HepG2 (cell line): ENCODE measurements around the gene BRAF. TPM values are rescaled to one million over a fixed set of nuclear protein-coding genes. Genes with fewer than 3 reads are reported as not detected.

ENCODE experiments used
- AHR ChIP-seq: IDR thresholded peaks from 2 replicates; pipeline ENCODE4 v1.6.1; 2018; ENCODE audit warnings: missing genetic modification reagents, missing compliant biosample characterization
- BCLAF1 ChIP-seq: fragments of 450-650 bp; IDR thresholded peaks from 2 replicates; pipeline ENCODE4 v1.6.1; 2017; ENCODE audit warnings: mild to moderate bottlenecking
- BHLHE40 ChIP-seq: IDR thresholded peaks from 2 replicates; pipeline ENCODE4 v1.6.1; 2011; ENCODE audit warnings: low read length, improper control_type of control experiment
- HINFP ChIP-seq: sonication (generic); formaldehyde crosslinking; IDR thresholded peaks from 2 replicates; pipeline ENCODE4 v1.4.0; 2020; ENCODE audit warnings: low read depth, mild to moderate bottlenecking, missing genetic modification reagents
- HOXA9 ChIP-seq: sonication (generic); formaldehyde crosslinking; IDR thresholded peaks from 2 replicates; pipeline ENCODE4 v1.8.1; 2022; ENCODE audit warnings: missing genetic modification reagents, mild to moderate bottlenecking, moderate library complexity, borderline replicate concordance
- LBX2 ChIP-seq: sonication (generic); formaldehyde crosslinking; IDR thresholded peaks from 2 replicates; pipeline ENCODE4 v1.5.0; 2020; ENCODE audit warnings: missing genetic modification reagents, mild to moderate bottlenecking, borderline replicate concordance
- LCORL ChIP-seq, 2 experiments: fragments of 450-650 bp in 1 of 2; sonication (generic) in 1 of 2; formaldehyde crosslinking in 1 of 2; IDR thresholded peaks; 2 replicates each; pipeline versions ENCODE4 v1.5.0 to v1.6.1; 2017 to 2020; ENCODE audit warnings: antibody characterized with exemption in 1 of 2, missing genetic modification reagents in 1 of 2
- MED13 ChIP-seq: sonication (generic); formaldehyde crosslinking; IDR thresholded peaks from 2 replicates; pipeline ENCODE4 v1.5.0; 2020; ENCODE audit warnings: missing genetic modification reagents
- MTA1 ChIP-seq: sonication (generic); formaldehyde crosslinking; IDR thresholded peaks from 2 replicates; pipeline ENCODE4 v1.4.0; 2020; ENCODE audit warnings: missing genetic modification reagents, mild to moderate bottlenecking, borderline replicate concordance
- MTF2 ChIP-seq: sonication (generic); formaldehyde crosslinking; IDR thresholded peaks from 2 replicates; pipeline ENCODE4 v1.5.0; 2020; ENCODE audit warnings: missing genetic modification reagents, borderline replicate concordance
- SKI ChIP-seq: fragments of 450-650 bp; IDR thresholded peaks from one replicate; pipeline ENCODE4 v1.6.1; 2018; ENCODE audit warnings: mild to moderate bottlenecking; ENCODE audit not compliant: partially characterized antibody
- SMYD3 ChIP-seq: sonication (generic); formaldehyde crosslinking; IDR thresholded peaks from 2 replicates; pipeline ENCODE4 v1.8.1; 2023; ENCODE audit warnings: mild to moderate bottlenecking, missing genetic modification reagents
- SRSF4 ChIP-seq: fragments of 200-400 bp; formaldehyde crosslinking; IDR thresholded peaks from one replicate; pipeline ENCODE4 v1.6.1; 2018; ENCODE audit warnings: mild to moderate bottlenecking, low read depth, low read length, moderate library complexity; ENCODE audit not compliant: poor library complexity, severe bottlenecking
- UBTF ChIP-seq: sonication (generic); formaldehyde crosslinking; IDR thresholded peaks from 2 replicates; pipeline ENCODE4 v1.4.0; 2020; ENCODE audit warnings: mild to moderate bottlenecking, missing genetic modification reagents
- ZBTB4 ChIP-seq: sonication (generic); formaldehyde crosslinking; IDR thresholded peaks from 2 replicates; pipeline ENCODE4 v1.4.0; 2020; ENCODE audit warnings: missing genetic modification reagents, mild to moderate bottlenecking, borderline replicate concordance
- ZNF101 ChIP-seq: sonication (generic); formaldehyde crosslinking; IDR thresholded peaks from 2 replicates; pipeline ENCODE4 v1.4.0; 2020; ENCODE audit warnings: mild to moderate bottlenecking, low read depth, missing genetic modification reagents, borderline replicate concordance
- ZNF121 ChIP-seq: sonication (generic); formaldehyde crosslinking; IDR thresholded peaks from 2 replicates; pipeline ENCODE4 v1.5.0; 2020; ENCODE audit warnings: mild to moderate bottlenecking, missing genetic modification reagents
- ZNF274 ChIP-seq: sonication (generic); formaldehyde crosslinking; IDR thresholded peaks from 2 replicates; pipeline ENCODE4 v1.5.1; 2020; ENCODE audit warnings: mild to moderate bottlenecking, missing genetic modification reagents
- ZNF644 ChIP-seq: IDR thresholded peaks from 2 replicates; pipeline ENCODE4 v1.6.1; 2016; ENCODE audit warnings: low read depth
- polyA plus RNA-seq, 8 experiments: library from polyadenylated mRNA; depleted of rRNA in 3 of 8; stranded (reverse) in 7 of 8; unstranded in 1 of 8; fragments of >200 nt; fragmentation: Illumina TruSeq in 4 of 8; extraction: Trizol in 4 of 8; gene quantifications; 2 replicates each; pipeline versions ENCODE4 v1.2.1 to v1.2.3, GENCODE V29; 2011 to 2016; ENCODE audit warnings: low read depth in 4 of 8, missing spikeins in 1 of 8, mixed read lengths in 1 of 8; ENCODE audit not compliant: insufficient read depth in 1 of 8
- total RNA-seq, 5 experiments: library from RNA; depleted of rRNA; stranded (reverse); fragments of >200 nt; fragmentation: Illumina TruSeq; extraction: Trizol; gene quantifications; 2 replicates each; pipeline ENCODE4 v1.2.3, GENCODE V29; 2016; ENCODE audit warnings: low read depth in 1 of 5

BRAF gene
- total and polyA plus RNA-seq, 2 of the 13 experiments (the other 11 are each of a cell fraction or from before 2014, with no cell fraction given): 12.5 to 13.4 TPM

GRCh38 chr7:140673063-140673773 lies 251.5 kb downstream of the BRAF start (continued):
- TF ChIP-seq BCLAF1 (no peak), SKI (no peak), MTF2 (CRISPR knock-in tag) (no peak), ZNF101 (CRISPR knock-in tag) (no peak), ZNF644 (CRISPR knock-in tag) (no peak), BHLHE40 (no peak), ZNF274 (CRISPR knock-in tag) (no peak), ZNF121 (CRISPR knock-in tag) (no peak), ZBTB4 (CRISPR knock-in tag) (no peak), HINFP (no peak), LBX2 (no peak), UBTF (CRISPR knock-in tag) (peak; percentile 76), SRSF4 (no peak), HOXA9 (CRISPR knock-in tag) (no peak), AHR (CRISPR knock-in tag) (no peak), MTA1 (no peak), SMYD3 (CRISPR knock-in tag) (no peak), LCORL (IDR thresholded peaks at IDR 0.05) (no peak), LCORL (CRISPR knock-in tag; IDR thresholded peaks at IDR 0.05) (0 out of 2 replicates have a peak, but pooled peaks have one; percentile 30), MED13 (CRISPR knock-in tag) (no peak)
